Fibroblast of mammary gland (primary cell): ENCODE measurements around the gene ATP9A.
"Not testable (repeated sequence)": the region's sequence is repeated elsewhere in the genome, so short reads cannot be mapped to it uniquely, and the experiment has no call there.

Source experiments
- DNase-seq: peaks from one replicate; pipeline ENCODE4 v3.0.0-alpha.2; 2010; ENCODE audit warnings: low read depth
- H3K4me3 ChIP-seq: 2 replicates; pipeline ENCODE4 v1.5.1; 2011; ENCODE audit warnings: low read depth, mild to moderate bottlenecking, low read length, moderate library complexity; ENCODE audit not compliant: control insufficient read depth
- CTCF ChIP-seq: conservative IDR thresholded peaks from 2 replicates; pipeline ENCODE4 v1.5.1; 2011; ENCODE audit warnings: low read depth, low read length, inconsistent platforms; ENCODE audit not compliant: control insufficient read depth, insufficient read depth

The ATP9A gene

GRCh38 chr20:51665543-51666118 is 102.6 kb downstream of the ATP9A start:
- no peak overlapping the region for H3K4me3 ChIP-seq
- no peak for DNase-seq
- no peak for TF ChIP-seq CTCF

GRCh38 chr20:51661609-51662178 is 106.5 kb downstream of the ATP9A start:
- DNase-seq: peak; percentile 82
- H3K4me3 ChIP-seq: no peak overlapping the region
- TF ChIP-seq CTCF: no peak

- H3K4me3 ChIP-seq: no peak overlapping the region
- TF ChIP-seq CTCF: no peak
- DNase-seq: peak; percentile 97
Observed at GRCh38 chr20:51660672-51661608, 107.2 kb downstream of the ATP9A start.

- no peak for TF ChIP-seq CTCF
- peak; percentile 57 for DNase-seq
- no peak overlapping the region for H3K4me3 ChIP-seq
Observed at GRCh38 chr20:51659491-51660050, 108.6 kb downstream of the ATP9A start.

- TF ChIP-seq CTCF: no peak
- no peak overlapping the region for H3K4me3 ChIP-seq
- DNase-seq: no peak
Observed at GRCh38 chr20:51656726-51657260, 111.4 kb downstream of the ATP9A start.

GRCh38 chr20:51656089-51656488 is 112.1 kb downstream of the ATP9A start:
- not testable (repeated sequence) for H3K4me3 ChIP-seq, DNase-seq
